Renal pelvis (tissue), 4 donors: ENCODE data around the gene PKP3. TPM values are rescaled to one million over a fixed set of nuclear protein-coding genes. Genes with fewer than 3 reads are reported as not detected.
"Not testable (repeated sequence)": the region's sequence is repeated elsewhere in the genome, so short reads cannot be mapped to it uniquely, and the experiment has no call there.

Experiments
- DNase-seq: peaks from one replicate; pipeline ENCODE4 v3.0.0-alpha.2; 2013
- polyA plus RNA-seq, 3 donors: library from polyadenylated mRNA; unstranded; fragments of 120-200 nt; gene quantifications; one replicate each; pipeline ENCODE4 v1.2.1, GENCODE V29; 2013; ENCODE audit not compliant: insufficient read length in 3 of 3

Gene PKP3
- polyA plus RNA-seq, 3 donors, result 6.5 to 7.0 (median 6.7) TPM

DNA sequence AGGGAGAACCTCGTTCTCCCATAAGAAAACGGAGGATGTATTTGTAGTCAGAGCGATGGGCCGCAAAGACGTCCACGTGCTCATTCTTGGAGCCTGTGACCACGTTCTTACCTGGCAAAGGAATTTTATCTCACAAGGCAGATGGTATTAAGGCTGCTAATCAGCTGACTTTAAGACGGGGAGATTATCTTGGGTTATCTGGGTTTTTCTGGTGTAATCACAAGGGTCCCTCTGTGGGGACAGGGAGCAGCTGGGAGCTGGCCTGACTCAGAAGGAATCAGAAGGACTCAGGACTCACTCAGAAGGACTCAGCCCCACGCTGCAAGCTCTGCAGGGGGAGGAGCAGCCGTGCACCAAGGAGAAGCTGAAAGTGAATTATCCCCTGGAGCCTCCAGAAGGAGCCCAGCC, 28.2 kb downstream of the PKP3 start:
- no peak for DNase-seq

GRCh38 chr11:424232-424631, 30.2 kb downstream of the PKP3 start:
- DNase-seq, result no peak

- not testable (repeated sequence) for DNase-seq
Measured at GRCh38 chr11:424766-425165, 30.8 kb downstream of the PKP3 start.

DNA sequence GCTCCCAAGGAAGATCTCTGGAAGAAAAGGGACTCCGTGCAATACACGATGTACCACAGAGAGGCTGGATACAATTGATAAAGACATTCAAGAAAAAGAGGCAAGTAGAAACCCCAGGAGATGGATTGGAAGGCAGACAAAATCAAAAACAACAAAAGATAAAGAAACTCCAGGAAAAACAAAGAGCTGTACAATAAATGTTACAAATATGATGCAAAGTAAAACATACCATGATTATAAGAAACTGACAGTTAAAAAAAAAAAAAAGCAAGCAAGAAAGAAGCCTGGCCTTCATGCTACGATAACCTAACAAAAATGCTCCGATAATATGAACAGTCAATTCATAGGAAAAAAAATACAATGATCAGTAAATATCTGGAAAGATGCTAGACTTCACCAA, 31.3 kb downstream of the PKP3 start:
- DNase-seq, result no peak

DNA sequence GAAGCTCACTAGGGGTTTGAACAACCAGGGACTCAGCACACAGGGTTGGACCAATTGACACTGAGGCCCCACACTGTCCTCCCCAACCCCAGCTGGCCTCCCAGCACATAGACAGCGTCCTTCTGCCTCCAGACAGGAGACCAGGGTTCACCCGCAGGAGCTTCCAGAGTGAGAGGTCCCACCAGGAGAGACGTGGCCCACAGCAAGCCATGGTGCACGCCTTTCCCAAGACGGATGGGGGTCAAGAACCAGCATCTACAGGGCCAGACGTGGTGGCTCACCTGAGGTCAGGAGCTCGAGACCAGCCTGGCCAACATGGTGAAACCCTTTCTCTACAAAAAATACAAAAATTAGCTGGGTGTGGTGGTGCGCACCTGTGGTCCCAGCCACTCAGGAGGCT, 32.8 kb downstream of the PKP3 start:
- no peak for DNase-seq

- DNase-seq, result no peak
Measured at GRCh38 chr11:428295-428694, 34.3 kb downstream of the PKP3 start.

DNA sequence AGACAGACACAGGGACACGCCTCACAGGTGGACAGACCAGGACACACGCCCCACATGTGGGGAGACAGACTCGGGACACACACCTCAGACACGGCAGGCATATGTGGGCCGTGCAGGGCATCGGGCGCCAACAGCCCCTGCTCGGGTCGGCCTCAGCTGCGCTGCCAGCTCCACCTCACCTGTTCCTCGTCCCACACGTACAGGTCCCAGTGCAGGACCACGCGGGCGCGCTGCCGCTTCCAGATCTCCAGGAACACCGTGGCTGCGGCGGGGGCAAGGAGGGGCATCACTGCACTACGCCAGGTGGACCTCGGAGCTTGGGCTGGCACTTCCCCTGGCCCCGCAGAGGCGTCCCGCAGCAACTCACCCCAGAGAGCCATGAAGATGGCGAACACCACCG, 35.4 kb downstream of the PKP3 start:
- DNase-seq, result no peak

- DNase-seq, result no peak
Measured at GRCh38 chr11:429931-430456, 36.0 kb downstream of the PKP3 start.

GRCh38 chr11:431921-432320, 37.9 kb downstream of the PKP3 start:
- DNase-seq, result no peak

DNA sequence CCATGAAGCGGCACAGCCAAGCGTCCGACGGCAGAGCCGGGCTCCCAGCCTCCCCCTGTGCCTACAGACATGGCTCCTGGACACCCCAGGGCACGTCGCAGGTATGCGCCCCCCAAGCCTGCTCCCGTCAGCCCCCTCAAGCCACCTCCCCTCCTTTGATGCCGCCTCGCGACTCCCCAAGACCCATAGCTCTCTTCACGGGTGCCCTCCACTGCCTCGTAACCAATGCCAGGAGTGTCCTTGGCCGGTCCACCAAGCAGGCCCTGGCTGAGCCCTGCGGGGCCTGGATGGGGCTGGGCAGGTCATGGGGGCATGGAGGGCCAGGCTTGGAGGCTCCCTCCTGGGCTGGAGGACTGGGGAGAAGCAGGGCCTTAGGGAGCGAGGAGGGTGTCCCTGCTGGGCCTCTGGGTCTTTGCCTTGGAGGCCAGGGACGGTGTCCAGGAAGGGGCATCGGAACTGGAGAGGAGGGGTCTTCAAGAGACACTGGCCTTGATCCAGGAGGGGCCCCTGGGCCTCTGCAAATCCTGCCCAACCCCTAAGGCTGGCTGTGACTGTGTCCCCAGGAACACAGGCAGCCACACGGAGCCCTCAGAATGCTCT, 38.6 kb downstream of the PKP3 start:
- DNase-seq, result no peak

DNA sequence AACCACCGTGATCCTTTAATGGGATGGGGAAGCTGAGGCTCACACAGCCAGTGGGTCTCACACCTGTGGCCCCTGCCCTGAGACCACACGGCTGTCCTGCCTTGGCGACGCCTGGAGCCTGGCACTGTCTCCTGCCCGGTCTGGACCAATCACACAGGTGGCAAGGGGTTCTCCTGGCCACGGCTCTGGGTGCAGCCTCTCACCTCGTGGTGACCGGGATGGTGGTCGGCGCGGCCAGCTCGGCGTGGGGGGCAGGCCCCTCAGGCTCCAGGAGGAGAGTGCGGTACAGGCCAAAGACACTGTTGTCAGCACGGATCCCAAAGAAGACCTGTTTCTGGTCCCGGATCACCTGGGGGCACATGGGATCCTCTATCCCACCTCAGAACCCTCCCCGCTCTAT, 39.1 kb downstream of the PKP3 start:
- DNase-seq, result no peak

DNA sequence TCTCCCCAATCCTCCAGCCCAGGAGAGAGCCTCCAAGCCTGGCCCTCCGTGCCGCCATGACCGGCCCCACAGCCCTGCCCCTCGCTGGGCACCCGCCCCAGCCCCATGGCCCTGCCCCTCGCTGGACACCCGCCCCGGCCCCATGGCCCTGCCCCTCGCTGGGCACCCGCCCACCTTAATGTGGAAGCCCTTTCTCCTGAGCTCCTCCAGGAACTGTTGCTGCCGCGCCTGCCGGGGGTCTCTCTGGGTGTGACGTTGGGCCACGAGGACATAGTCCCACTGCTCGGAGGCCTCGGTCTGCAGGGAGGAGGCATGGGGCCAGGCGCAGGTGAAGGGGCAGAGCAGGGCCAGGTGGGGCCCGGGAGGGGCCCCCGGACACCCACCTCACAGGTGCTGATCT, 39.6 kb downstream of the PKP3 start:
- DNase-seq, result no peak

GRCh38 chr11:434496-434895, 40.5 kb downstream of the PKP3 start:
- DNase-seq, result no peak

- not testable (repeated sequence) for DNase-seq
Measured at GRCh38 chr11:434999-435740, 41.2 kb downstream of the PKP3 start.

DNA sequence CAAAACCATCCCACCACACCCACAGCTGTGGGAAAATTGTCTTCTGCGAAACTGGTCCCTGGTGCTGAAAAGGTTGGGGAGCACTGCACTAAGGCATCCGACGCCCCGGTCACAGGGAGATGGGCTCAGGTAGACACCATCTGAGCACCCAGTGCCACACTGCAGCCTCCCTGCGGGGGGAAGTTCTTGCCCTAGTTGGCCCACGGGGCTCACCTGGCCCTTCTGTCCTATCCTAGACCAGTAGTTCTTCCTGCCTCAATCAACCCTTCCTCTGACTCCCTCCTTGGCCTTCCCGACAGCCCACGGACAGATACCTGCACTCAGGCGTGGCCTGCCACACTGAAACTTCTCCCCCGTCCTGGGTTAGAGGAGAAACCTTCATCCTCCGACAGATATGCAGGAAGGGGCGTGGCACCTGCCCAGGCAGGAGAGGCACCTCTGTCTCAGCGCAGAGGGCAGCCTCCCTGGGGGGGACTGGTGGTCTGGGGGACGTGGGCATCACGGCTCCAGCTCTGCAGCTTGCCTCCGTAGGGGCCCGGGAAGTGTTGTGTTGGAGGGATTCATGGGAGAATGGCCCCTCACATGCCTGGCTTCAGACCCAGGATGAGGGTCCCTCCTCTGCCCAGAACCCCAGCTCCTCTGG, 43.3 kb downstream of the PKP3 start:
- no peak for DNase-seq

GRCh38 chr11:438101-438844, 44.3 kb downstream of the PKP3 start:
- no peak for DNase-seq

GRCh38 chr11:439315-440064, 45.5 kb downstream of the PKP3 start:
- no peak for DNase-seq

GRCh38 chr11:440065-441042, 46.3 kb downstream of the PKP3 start:
- no peak for DNase-seq

- no peak for DNase-seq
Measured at GRCh38 chr11:441043-441417, 47.0 kb downstream of the PKP3 start.
